HG02981 (cell line): Measurements from ENCODE around the gene RAI1.
"Not testable (repeated sequence)": the region's sequence is repeated elsewhere in the genome, so short reads cannot be mapped to it uniquely, and the experiment has no call there.

Experiments
- ATAC-seq: cut with Tn5 transposase; IDR thresholded peaks from one replicate; pipeline ENCODE4 v1.9.1; 2021; ENCODE audit warnings: mild to moderate bottlenecking, moderate library complexity; ENCODE audit not compliant: unreplicated experiment

RAI1 gene

GRCh38 chr17:17681187-17681743 is at the start of gene RAI1:
Gene RAI1, plus strand, starts transcription at chr17:17681458. Its CDS starts 111,491 bp downstream, at chr17:17792949.
- ATAC-seq: peak; percentile 49

- ATAC-seq: not testable (repeated sequence)
Measured at GRCh38 chr17:17632690-17633089, 48.6 kb upstream of the RAI1 start.

- ATAC-seq: no peak
Measured at GRCh38 chr17:17633310-17633709, 47.9 kb upstream of the RAI1 start.

- no peak for ATAC-seq
Measured at GRCh38 chr17:17635126-17635525, 46.1 kb upstream of the RAI1 start.

- ATAC-seq: not testable (repeated sequence)
Measured at GRCh38 chr17:17635537-17636271, 45.6 kb upstream of the RAI1 start.

GRCh38 chr17:17636272-17636885 is 44.9 kb upstream of the RAI1 start:
- ATAC-seq: no peak

- no peak for ATAC-seq
Measured at GRCh38 chr17:17638467-17638866, 42.8 kb upstream of the RAI1 start.

- not testable (repeated sequence) for ATAC-seq
Measured at GRCh38 chr17:17639661-17640270, 41.5 kb upstream of the RAI1 start.

GRCh38 chr17:17641621-17642409 is 39.4 kb upstream of the RAI1 start:
- no peak for ATAC-seq

GRCh38 chr17:17645148-17645547 is 36.1 kb upstream of the RAI1 start:
- ATAC-seq: not testable (repeated sequence)

- ATAC-seq: no peak
Measured at GRCh38 chr17:17645961-17646360, 35.3 kb upstream of the RAI1 start.

- no peak for ATAC-seq
Measured at GRCh38 chr17:17647524-17648178, 33.6 kb upstream of the RAI1 start.

GRCh38 chr17:17648762-17649161 is 32.5 kb upstream of the RAI1 start:
- no peak for ATAC-seq

- ATAC-seq: no peak
Measured at GRCh38 chr17:17650959-17651358, 30.3 kb upstream of the RAI1 start.

- no peak for ATAC-seq
Measured at GRCh38 chr17:17653343-17653742, 27.9 kb upstream of the RAI1 start.

- no peak for ATAC-seq
Measured at GRCh38 chr17:17659340-17659739, 21.9 kb upstream of the RAI1 start.

GRCh38 chr17:17661134-17661533 is 20.1 kb upstream of the RAI1 start:
- no peak for ATAC-seq

- no peak for ATAC-seq
Measured at GRCh38 chr17:17661834-17662385, 19.3 kb upstream of the RAI1 start.

- peak; percentile 85 for ATAC-seq
Measured at GRCh38 chr17:17663160-17664063, 17.8 kb upstream of the RAI1 start.
